Hepatocyte (in vitro differentiated cells): ENCODE data around the gene SLC37A1. TPM values are rescaled to one million over a fixed set of nuclear protein-coding genes. Genes with fewer than 3 reads are reported as not detected.

Source experiments
- DNase-seq: peaks from one replicate; pipeline ENCODE4 v3.0.0-alpha.2; 2016; ENCODE audit warnings: low spot score
- H2AFZ ChIP-seq: fragments of 200-600 bp; sonication (generic); 2 replicates; pipeline ENCODE4 v1.6.0; 2016; ENCODE audit warnings: antibody characterized with exemption, mild to moderate bottlenecking
- H3K27ac ChIP-seq: fragments of 200-600 bp; sonication (generic); 2 replicates; pipeline ENCODE4 v1.5.1; 2016; ENCODE audit warnings: mild to moderate bottlenecking
- H3K27me3 ChIP-seq: fragments of 200-600 bp; sonication (generic); 2 replicates; pipeline ENCODE4 v1.6.1; 2016
- H3K36me3 ChIP-seq: fragments of 200-600 bp; sonication (generic); replicated peaks from 2 replicates; pipeline ENCODE4 v1.5.1; 2016; ENCODE audit warnings: low read depth; ENCODE audit not compliant: insufficient read depth
- H3K4me1 ChIP-seq: fragments of 200-600 bp; sonication (generic); 2 replicates; pipeline ENCODE4 v1.5.1; 2016; ENCODE audit warnings: mild to moderate bottlenecking, moderate library complexity; ENCODE audit not compliant: insufficient read depth
- H3K4me2 ChIP-seq: fragments of 200-600 bp; sonication (generic); 2 replicates; pipeline ENCODE4 v1.6.0; 2016
- H3K4me3 ChIP-seq: fragments of 200-600 bp; sonication (generic); 2 replicates; pipeline ENCODE4 v1.5.1; 2016; ENCODE audit warnings: mild to moderate bottlenecking
- H3K79me2 ChIP-seq: fragments of 200-600 bp; sonication (generic); 2 replicates; pipeline ENCODE4 v1.6.0; 2017; ENCODE audit warnings: mild to moderate bottlenecking
- H3K9me2 ChIP-seq: fragments of 200-600 bp; sonication (generic); replicated peaks from 2 replicates; pipeline ENCODE4 v1.6.0; 2017; ENCODE audit warnings: mild to moderate bottlenecking; ENCODE audit not compliant: insufficient read depth
- H3K9me3 ChIP-seq: fragments of 200-600 bp; sonication (generic); 2 replicates; pipeline ENCODE4 v1.5.1; 2016; ENCODE audit warnings: low read depth, mild to moderate bottlenecking
- H4K20me1 ChIP-seq: fragments of 200-600 bp; sonication (generic); 2 replicates; pipeline ENCODE4 v1.6.0; 2016; ENCODE audit warnings: mild to moderate bottlenecking; ENCODE audit not compliant: insufficient read depth, poor library complexity, severe bottlenecking
- EZH2 ChIP-seq: fragments of 200-600 bp; sonication (generic); IDR thresholded peaks from 2 replicates; pipeline ENCODE4 v1.6.1; 2016; ENCODE audit warnings: antibody characterized with exemption, mild to moderate bottlenecking, borderline replicate concordance
- EZH2phosphoT487 ChIP-seq: fragments of 200-600 bp; sonication (generic); IDR thresholded peaks from one replicate; pipeline ENCODE4 v1.6.1; 2018; ENCODE audit warnings: antibody characterized with exemption, mild to moderate bottlenecking, low read depth, moderate library complexity; ENCODE audit not compliant: unreplicated experiment, severe bottlenecking
- WGBS: methylation state at CpG from one replicate; pipeline ENCODE4 v1.1.6; 2016; ENCODE audit warnings: low lambda C conversion rate; ENCODE audit errors: missing lambda C conversion rate; 5-methylcytosine and 5-hydroxymethylcytosine counted together
- polyA plus RNA-seq: library from polyadenylated mRNA; unstranded; fragments of >200 nt; fragmentation: Nextera tagmentation; extraction: Ambion mirVana; gene quantifications from 2 replicates; pipeline ENCODE4 v1.2.1, GENCODE V29; 2016
- total RNA-seq: library from RNA; depleted of rRNA; stranded (reverse); fragments of >200 nt; gene quantifications from 2 replicates; pipeline ENCODE4 v1.2.3, GENCODE V29; 2014
- TF ChIP-seq, protein P1 (sequence below): fragments of 200-600 bp; sonication (generic); IDR thresholded peaks from 2 replicates; pipeline ENCODE4 v1.5.1; 2016; ENCODE audit warnings: antibody characterized with exemption, mild to moderate bottlenecking; ENCODE audit not compliant: poor library complexity

The SLC37A1 gene
- total and polyA plus RNA-seq, 2 experiments from 2014 or later, result 17.9 to 18.5 TPM

DNA sequence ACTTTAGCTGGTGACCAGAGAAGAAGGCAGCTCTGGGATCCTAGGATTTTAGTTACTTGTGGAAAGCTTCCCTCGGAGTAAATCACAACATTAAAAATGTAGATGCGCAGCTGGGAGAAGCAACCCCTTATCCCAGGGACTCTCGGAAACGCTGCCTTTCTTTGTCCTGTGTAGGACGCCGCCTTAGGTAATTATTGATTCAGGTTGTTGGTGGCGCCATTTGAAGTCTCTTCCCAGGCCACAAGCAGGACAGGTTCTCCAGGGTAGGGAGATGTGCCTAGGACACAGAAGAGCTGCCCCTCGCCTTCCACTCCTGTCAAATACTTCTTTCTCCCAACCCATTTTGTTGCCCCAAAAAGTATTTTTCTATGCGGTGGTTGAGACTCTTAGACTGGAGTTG lies 10.3 kb downstream of the SLC37A1 start:
- no peaks in the 10 kb centered on the region for H3K36me3 ChIP-seq
- peak; percentile 48 for DNase-seq
- no peaks in the 10 kb centered on the region for H4K20me1 ChIP-seq
- H3K27me3 ChIP-seq, result no peaks in the 10 kb centered on the region
- 69% methylated on average over 9 of the region's 9 CpGs for WGBS
- H3K4me2 ChIP-seq, result peak overlapping the region; percentile 70
- peaks cover 40% of the 10 kb centered on the region for H3K4me1 ChIP-seq
- no peak overlapping the region for H3K4me3 ChIP-seq
- H3K79me2 ChIP-seq, result peaks cover 51% of the 10 kb centered on the region
- no peak overlapping the region for H2AFZ ChIP-seq
- no peaks in the 10 kb centered on the region for H3K9me3 ChIP-seq
- TF ChIP-seq EZH2 (no peak), EZH2phosphoT487 (no peak)
- TF ChIP-seq, protein P1, sequence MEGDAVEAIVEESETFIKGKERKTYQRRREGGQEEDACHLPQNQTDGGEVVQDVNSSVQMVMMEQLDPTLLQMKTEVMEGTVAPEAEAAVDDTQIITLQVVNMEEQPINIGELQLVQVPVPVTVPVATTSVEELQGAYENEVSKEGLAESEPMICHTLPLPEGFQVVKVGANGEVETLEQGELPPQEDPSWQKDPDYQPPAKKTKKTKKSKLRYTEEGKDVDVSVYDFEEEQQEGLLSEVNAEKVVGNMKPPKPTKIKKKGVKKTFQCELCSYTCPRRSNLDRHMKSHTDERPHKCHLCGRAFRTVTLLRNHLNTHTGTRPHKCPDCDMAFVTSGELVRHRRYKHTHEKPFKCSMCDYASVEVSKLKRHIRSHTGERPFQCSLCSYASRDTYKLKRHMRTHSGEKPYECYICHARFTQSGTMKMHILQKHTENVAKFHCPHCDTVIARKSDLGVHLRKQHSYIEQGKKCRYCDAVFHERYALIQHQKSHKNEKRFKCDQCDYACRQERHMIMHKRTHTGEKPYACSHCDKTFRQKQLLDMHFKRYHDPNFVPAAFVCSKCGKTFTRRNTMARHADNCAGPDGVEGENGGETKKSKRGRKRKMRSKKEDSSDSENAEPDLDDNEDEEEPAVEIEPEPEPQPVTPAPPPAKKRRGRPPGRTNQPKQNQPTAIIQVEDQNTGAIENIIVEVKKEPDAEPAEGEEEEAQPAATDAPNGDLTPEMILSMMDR, result no peak
- H3K27ac ChIP-seq, result peak overlapping the region; percentile 96
- H3K9me2 ChIP-seq, result no peaks in the 10 kb centered on the region

DNA sequence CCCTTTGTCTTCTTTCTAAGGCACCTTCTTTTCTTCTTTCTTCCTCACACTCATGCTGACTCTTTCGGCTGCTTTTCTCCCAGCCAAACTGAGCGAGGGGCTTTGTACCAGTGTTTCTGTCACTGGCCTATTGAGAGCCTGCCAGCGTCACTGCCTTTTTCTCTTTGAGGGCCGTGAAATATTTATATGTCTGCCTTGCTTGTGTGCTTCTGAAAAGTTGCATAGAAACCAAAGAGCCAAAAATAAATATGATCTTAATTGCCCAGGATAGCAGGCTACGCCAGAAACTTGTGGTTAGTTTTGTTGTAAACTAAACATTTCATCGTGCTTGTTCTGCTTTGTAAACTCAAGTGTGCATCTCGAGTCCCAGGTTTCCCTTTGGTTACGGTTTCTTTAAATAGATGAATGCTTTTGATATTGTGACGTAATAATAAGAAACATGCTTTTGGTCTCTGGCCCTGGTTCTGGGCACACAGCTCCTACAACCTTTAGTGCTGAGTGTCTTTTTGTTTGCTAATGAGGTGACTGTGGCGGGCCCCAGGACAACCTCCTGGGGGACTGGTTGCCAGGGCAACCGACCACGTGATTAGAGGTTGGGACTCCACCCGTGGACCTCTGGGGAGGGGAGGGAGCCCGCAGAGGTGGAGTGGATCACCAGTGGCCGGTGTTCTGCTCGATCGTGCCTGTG lies 10.8 kb downstream of the SLC37A1 start:
- Histone ChIP-seq H3K9me2 (no peaks in the 10 kb centered on the region), H3K4me3 (no peak overlapping the region), H3K4me2 (peak overlapping the region; percentile 70), H3K4me1 (peaks cover 40% of the 10 kb centered on the region), H3K36me3 (no peaks in the 10 kb centered on the region), H3K27me3 (no peaks in the 10 kb centered on the region), H4K20me1 (no peaks in the 10 kb centered on the region), H3K79me2 (peaks cover 49% of the 10 kb centered on the region), H3K9me3 (no peaks in the 10 kb centered on the region), H2AFZ (no peak overlapping the region), H3K27ac (peak overlapping the region; percentile 96)
- TF ChIP-seq, protein P1, result no peak
- TF ChIP-seq EZH2phosphoT487 (no peak), EZH2 (no peak)
- peak; percentile 82 for DNase-seq
- 19% methylated on average over 17 of the region's 17 CpGs for WGBS

DNA sequence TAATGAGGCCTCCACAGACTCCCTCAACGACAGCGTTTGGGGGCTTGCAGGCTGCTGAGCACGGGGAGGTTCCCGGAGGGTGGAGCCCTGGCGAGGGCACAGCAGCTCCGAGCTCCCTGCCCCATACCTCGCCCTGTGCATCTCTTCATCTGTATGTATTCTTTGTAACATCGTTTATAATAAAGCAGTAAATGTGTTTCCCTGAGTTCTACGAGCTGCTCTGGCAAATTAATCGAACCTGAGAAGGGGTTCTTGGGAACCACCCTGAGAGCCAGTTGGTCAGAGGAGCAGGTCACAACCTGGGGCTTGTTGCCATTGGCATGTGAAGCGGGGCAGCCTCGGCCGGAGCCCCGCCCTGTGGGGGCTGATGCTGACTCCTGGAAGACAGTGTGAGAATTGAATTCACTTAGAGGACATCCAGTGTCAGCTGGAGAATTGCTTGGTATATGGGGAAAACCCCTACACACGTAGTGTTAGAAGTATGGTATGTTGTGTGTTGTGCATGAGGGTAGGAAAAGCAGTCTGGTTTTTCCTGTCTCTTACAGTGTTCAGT lies 11.5 kb downstream of the SLC37A1 start:
- H3K4me3 ChIP-seq, result no peak overlapping the region
- H3K4me1 ChIP-seq, result peaks cover 40% of the 10 kb centered on the region
- DNase-seq, result peak; percentile 48
- H3K4me2 ChIP-seq, result peak overlapping the region; percentile 70
- no peaks in the 10 kb centered on the region for H3K9me2 ChIP-seq
- no peaks in the 10 kb centered on the region for H3K27me3 ChIP-seq
- H4K20me1 ChIP-seq, result no peaks in the 10 kb centered on the region
- TF ChIP-seq, protein P1, result no peak
- TF ChIP-seq EZH2 (no peak), EZH2phosphoT487 (no peak)
- H3K36me3 ChIP-seq, result no peaks in the 10 kb centered on the region
- peak overlapping the region; percentile 96 for H3K27ac ChIP-seq
- WGBS, result 30% methylated on average over 15 of the region's 15 CpGs
- peaks cover 49% of the 10 kb centered on the region for H3K79me2 ChIP-seq
- H2AFZ ChIP-seq, result no peak overlapping the region
- no peaks in the 10 kb centered on the region for H3K9me3 ChIP-seq
